ENCODE results near the gene FCMR.

FCMR gene

GRCh38 chr1:206922524-206922923 lies 783 bp upstream of the FCMR start:
- no peak for DNase-seq

- DNase-seq, result no peak
Observed at GRCh38 chr1:206918076-206918475, 3.7 kb downstream of the FCMR start.

DNA sequence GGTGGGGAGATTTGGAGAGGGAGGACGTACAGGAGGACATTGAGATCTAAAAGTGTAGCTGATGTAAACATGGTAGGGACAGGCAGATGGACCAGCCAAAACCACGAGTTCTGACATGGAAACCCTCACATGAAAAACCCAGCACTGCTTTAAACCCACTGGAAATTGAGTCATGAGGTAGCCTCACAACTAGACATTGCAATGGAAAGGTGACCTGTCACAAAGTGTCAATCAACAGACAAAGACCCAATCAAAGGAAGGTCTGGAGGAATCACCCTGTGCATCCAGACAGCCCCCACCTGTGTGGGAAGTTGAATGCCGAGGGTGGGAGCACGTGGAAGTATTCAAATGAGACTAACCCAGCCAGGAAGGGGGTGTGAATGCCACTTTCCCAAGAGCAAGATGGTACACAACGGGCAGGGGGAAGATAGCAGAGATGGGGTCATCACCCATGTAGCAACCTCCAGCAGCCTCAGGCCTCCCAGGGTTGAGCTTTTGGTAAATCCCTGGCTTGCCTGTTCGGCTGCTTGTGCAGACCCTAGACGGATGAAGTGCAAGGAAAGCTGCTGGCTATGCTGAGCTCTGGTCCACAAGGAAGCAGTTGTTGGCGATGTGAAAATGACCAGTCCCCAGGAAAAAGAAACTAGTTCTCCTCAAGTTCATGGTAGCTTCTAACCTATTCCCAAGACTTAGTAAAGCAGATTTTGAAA lies 5.6 kb downstream of the FCMR start:
- no peak for DNase-seq

- no peak for DNase-seq
Observed at GRCh38 chr1:206915030-206915735, 6.6 kb downstream of the FCMR start.

GRCh38 chr1:206913766-206914537 lies 7.8 kb downstream of the FCMR start:
- DNase-seq, result no peak

GRCh38 chr1:206912445-206913095 lies 9.2 kb downstream of the FCMR start:
- no peak for DNase-seq

GRCh38 chr1:206911064-206911663 lies 10.6 kb downstream of the FCMR start:
- no peak for DNase-seq

DNA sequence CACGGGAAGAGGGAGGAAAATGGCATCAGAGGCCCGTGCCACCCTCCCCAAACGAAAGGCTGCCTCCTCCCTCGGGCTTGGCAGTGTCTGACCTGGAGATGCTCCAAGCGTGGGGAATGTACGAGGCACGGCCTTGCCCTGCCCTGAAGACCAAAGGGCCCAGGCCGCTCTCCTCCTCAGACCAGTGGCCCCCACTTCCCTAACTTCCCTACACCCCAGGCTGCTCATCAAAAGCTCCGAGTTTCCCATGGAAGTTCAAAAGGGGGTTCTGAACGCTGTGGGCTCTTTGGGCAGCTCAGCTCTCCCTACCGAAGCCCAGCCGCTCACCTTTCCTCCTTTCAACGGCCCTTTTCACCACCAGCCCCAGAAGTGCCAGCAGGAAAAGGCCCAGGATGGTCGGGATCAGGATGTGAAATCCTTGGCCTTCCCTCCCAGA lies 11.8 kb downstream of the FCMR start:
- DNase-seq, result no peak

- DNase-seq, result peak; percentile 53
Observed at GRCh38 chr1:206909161-206909882, 12.4 kb downstream of the FCMR start.

DNA sequence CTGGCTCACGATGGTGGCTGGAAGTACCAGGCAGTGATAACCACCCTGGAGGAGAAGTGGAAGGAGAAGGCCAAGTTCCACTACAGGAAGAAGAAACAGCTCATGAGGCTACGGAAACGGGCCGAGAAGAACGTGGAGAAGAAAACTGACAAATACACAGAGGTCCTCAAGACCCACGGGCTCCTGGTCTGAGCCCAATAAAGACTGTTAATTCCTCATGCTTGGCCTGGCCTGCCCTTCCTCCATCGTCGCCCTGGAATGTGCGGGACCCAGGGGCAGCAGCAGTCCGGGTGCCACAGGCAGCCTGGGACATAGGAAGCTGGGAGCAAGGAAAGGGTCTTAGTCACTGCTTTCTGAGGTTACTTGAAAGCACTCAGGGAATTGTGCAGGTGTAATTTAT lies 13.7 kb downstream of the FCMR start:
- DNase-seq, result no peak

GRCh38 chr1:206907304-206907991 lies 14.3 kb downstream of the FCMR start:
- DNase-seq, result no peak

DNA sequence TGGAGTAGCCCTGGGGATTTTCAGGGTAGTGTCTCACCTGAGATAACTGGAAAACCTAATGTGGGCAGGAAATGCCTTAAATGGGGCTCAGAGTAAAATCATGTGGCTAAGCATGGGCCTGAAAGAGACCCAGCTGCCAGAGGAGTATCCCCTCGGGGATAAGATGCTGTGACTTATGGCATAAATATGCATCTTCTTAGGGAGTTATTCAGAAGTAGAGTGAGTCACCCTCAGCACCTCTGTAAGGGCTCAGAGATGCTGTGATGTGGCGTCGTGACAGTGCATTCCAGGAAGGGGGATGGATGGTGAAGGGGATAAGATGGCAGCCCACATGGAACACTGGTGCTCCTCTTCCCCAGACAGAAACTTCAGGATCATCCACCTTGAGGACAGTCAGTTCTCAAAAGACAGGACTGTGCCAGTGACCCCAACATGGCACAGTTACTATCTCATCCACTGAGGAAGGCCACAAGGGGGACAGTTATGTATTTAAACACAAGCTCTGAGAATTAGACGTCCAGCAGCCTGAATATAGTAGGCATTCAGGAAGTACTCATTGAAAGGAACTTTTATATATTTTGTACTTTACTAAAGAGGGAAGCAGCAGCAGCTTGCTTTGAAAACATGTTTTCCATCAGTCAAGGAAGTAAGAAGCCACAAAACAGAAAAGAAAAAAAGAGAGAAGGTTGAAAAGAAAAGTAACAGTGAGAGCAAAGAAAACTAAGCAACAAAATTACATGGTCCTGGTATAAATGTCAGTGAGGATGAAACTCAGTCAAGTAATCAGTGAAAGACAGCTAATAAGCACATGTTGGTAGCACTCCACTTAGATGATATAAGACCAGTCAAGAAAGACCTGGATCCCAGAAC lies 16.2 kb downstream of the FCMR start:
- peak; percentile 46 for DNase-seq

- DNase-seq, result no peak
Observed at GRCh38 chr1:206904423-206905142, 17.2 kb downstream of the FCMR start.

DNA sequence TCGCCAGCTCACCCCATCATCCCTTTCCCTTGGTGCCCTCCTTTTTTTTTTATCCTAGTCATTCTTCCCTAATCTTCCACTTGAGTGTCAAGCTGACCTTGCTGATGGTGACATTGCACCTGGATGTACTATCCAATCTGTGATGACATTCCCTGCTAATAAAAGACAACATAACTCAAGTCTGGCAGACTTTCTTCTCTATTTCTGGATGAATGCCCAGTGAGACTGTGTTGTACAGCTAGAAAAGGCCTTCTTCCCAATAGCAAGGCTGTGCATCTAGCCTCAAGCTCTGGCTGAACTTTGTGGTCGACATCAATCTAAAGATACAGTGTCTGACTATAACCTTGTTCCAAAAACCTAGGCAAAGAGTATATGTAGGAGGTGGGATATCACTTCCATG lies 18.1 kb downstream of the FCMR start:
- no peak for DNase-seq

DNA sequence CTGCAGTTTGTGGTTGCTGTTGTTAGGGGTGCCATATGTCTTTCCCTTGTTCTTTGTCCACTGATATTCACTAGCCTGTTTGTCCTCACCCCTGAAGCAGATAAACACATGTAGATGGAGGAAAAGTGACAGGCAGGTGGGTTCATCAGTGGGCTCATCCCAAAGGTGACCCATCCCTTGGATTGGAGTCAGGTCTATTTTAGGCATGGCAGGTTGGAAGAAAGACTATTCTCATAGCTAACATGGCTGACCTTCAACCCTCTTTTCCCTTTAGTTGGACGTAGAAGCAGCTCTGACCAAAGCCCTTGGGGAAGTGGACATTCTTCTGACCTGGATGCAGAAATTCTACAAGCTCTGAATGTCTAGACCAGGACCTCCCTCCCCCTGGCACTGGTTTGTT lies 19.0 kb downstream of the FCMR start:
- no peak for DNase-seq

- DNase-seq, result no peak
Observed at GRCh38 chr1:206901944-206902343, 19.8 kb downstream of the FCMR start.

DNA sequence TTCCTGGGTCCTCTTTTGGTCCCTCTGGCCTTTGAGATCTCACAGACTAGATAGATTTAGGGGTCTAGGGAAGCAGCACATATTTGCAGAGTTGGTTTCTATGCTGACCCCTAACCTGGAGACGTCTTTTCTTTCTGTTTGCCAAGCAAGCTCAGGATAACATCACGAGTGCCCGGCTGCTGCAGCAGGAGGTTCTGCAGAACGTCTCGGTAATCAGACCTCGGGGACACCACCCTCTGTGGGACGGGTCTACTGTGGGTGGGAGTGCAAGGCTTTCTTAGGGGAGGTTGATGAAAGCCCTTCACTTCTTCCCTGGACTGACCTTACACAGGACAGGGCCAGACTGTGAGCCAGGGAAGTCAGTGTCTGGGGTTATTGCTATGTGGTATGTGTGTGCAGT lies 21.6 kb downstream of the FCMR start:
- DNase-seq, result no peak

- DNase-seq, result no peak
Observed at GRCh38 chr1:206899717-206900116, 22.0 kb downstream of the FCMR start.

GRCh38 chr1:206898915-206899431 lies 22.8 kb downstream of the FCMR start:
- no peak for DNase-seq

All from stimulated activated CD4-positive, alpha-beta T cell treated with anti-CD3 and anti-CD28 coated beads, Interleukin-12 subunit alpha, Interleukin-12 subunit beta, amount 100 ng/mL, for 4 hours (primary cell).